Measurements from ENCODE around the gene LILRB5. TPM values are rescaled to one million over a fixed set of nuclear protein-coding genes. Genes with fewer than 3 reads are reported as not detected.
"Not testable (repeated sequence)": the region's sequence is repeated elsewhere in the genome, so short reads cannot be mapped to it uniquely, and the experiment has no call there.

The LILRB5 gene
- total and polyA plus RNA-seq, 2 of the 8 experiments (the other 6 are each of a cell fraction or from before 2014, with no cell fraction given) = 0.05 TPM; not detected in 1

DNA sequence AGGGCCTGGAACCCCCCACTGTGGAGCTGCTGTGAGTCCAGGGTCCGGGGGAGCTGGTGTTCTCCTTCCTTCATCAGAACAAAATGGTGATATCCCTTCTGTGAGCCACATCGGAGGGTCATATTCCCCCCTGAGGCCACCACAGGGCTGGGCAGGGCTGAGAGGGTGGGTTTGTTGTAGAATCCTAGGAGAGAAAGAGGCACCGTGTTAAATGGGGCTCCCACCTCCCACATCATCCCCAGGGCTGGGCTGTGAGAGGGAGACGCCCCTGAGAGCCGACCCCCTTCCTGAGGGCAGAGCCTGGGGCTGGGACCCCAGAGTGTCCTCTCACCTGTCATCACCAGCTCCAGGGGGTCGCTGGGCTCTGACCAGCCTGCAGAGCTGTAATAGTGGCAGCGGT, 35.1 kb downstream of the LILRB5 start:
- FAIRE-seq; H3K14ac ChIP-seq (ENCODE audit: insufficient read length); H3K36me3 ChIP-seq (ENCODE audit: control insufficient read depth in 2 of 4, insufficient read depth in 4 of 4, low read length in 3 of 4); H2AK5ac ChIP-seq (ENCODE audit: low read depth, low read length); H3K79me2 ChIP-seq (ENCODE audit: control insufficient read depth in 1 of 2, insufficient read depth in 2 of 2, low read length in 2 of 2); H3K56ac ChIP-seq (replicated peaks; ENCODE audit: insufficient read length, low read depth, low read length); H2BK5ac ChIP-seq (ENCODE audit: low read depth, low read length); H3K9ac ChIP-seq (replicated peaks in 1 of 4; ENCODE audit: extremely low read depth in 1 of 4, low read depth in 3 of 4, low read length in 3 of 4); DNase-seq (ENCODE audit: low read depth in 1 of 2, low spot score in 2 of 2); H3K9me3 ChIP-seq (ENCODE audit: insufficient read depth in 2 of 2, low read depth in 1 of 2, low read length in 1 of 2); H2BK12ac ChIP-seq (ENCODE audit: low read depth, low read length); H3K4me2 ChIP-seq (ENCODE audit: insufficient read depth in 1 of 2, low read depth in 2 of 2, low read length in 2 of 2); H3K79me1 ChIP-seq (ENCODE audit: low read depth, low read length); H2AFZ ChIP-seq (ENCODE audit: low read length); H3K23ac ChIP-seq (ENCODE audit: insufficient read length); H3K27me3 ChIP-seq (replicated peaks in 1 of 4; ENCODE audit: control insufficient read depth in 3 of 4, extremely low read depth in 1 of 4, insufficient read depth in 3 of 4, low read length in 3 of 4); H2BK20ac ChIP-seq (ENCODE audit: low read length); H3K4me1 ChIP-seq (replicated peaks in 1 of 4; ENCODE audit: control insufficient read depth in 3 of 4, insufficient read depth in 4 of 4, low read length in 3 of 4); H3K4me3 ChIP-seq (ENCODE audit: extremely low read depth in 1 of 4, insufficient read depth in 2 of 4, low read depth in 3 of 4, low read length in 4 of 4); H2BK120ac ChIP-seq (replicated peaks; ENCODE audit: low read depth, low read length); H3K27ac ChIP-seq (ENCODE audit: low read depth, low read length); H3K23me2 ChIP-seq (ENCODE audit: low read depth, low read length); H4K8ac ChIP-seq (ENCODE audit: extremely low read depth, insufficient read depth, low read length); H4K20me1 ChIP-seq (replicated peaks in 1 of 2; ENCODE audit: control insufficient read depth in 1 of 2, insufficient read depth in 2 of 2, low read length in 2 of 2); H3K4ac ChIP-seq (replicated peaks; ENCODE audit: insufficient read length, low read depth, low read length); H4K91ac ChIP-seq (replicated peaks; ENCODE audit: insufficient read length, low read length); H3K18ac ChIP-seq (ENCODE audit: extremely low read depth, low read length); H2BK15ac ChIP-seq (ENCODE audit: low read length); H4K5ac ChIP-seq (ENCODE audit: insufficient read length, low read depth, low read length): not testable (repeated sequence)
- ChIA-PET POLR2A (ENCODE audit: partially characterized antibody) (interaction anchor here (0.8 to 5.4 kb wide), 5 partner anchors 11 to 22 kb away, joined by 3 to 33 read pairs (median 11); partner anchors contain the start of gene RPS9), CTCF (ENCODE audit: partially characterized antibody) (interaction anchor here (1.2 to 1.9 kb wide), 2 partner anchors 10 to 18 kb away, joined by 3 to 6 read pairs; no protein-coding TSS in a partner anchor)
- WGBS, 2 experiments (ENCODE audit: extremely low coverage in 1 of 2, insufficient coverage in 1 of 2, insufficient read length in 1 of 2, insufficient replicate concordance in 2 of 2, low coverage in 1 of 2, low lambda C conversion rate in 2 of 2, missing lambda C conversion rate in 1 of 2) = 88% methylated on average over 7 of the region's 7 CpGs; no CpG with 5 or more reads in 1 of the 2 experiments

DNA sequence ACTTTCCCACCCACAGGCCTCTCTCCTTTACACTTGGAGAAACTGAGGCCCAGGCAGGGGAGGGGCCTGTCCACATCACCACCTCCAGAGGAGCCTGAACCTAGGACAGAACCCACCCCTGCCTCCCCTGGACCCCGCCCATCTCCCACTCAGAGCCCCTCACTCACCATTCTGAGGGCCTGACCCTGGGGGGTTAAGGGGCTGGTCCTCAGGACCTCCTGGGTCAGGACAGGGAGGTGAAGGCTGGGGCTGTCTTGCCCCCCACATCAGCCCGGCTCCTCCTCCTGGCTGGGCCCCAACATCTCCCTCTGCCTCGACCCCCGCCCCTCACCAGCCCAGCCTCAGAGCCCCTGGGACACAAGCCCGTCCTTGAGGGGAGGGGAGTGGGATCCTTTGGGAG, 37.4 kb downstream of the LILRB5 start:
- H3K14ac ChIP-seq (ENCODE audit: insufficient read length); H3K4me2 ChIP-seq (ENCODE audit: insufficient read depth in 1 of 2, low read depth in 2 of 2, low read length in 2 of 2); H2BK20ac ChIP-seq (ENCODE audit: low read length); H2BK12ac ChIP-seq (ENCODE audit: low read depth, low read length); H2AFZ ChIP-seq (ENCODE audit: low read length); DNase-seq (ENCODE audit: low read depth in 1 of 2, low spot score in 2 of 2); H2AK5ac ChIP-seq (ENCODE audit: low read depth, low read length); H4K91ac ChIP-seq (replicated peaks; ENCODE audit: insufficient read length, low read length); H4K5ac ChIP-seq (ENCODE audit: insufficient read length, low read depth, low read length); H3K18ac ChIP-seq (ENCODE audit: extremely low read depth, low read length); H3K9ac ChIP-seq (replicated peaks in 1 of 4; ENCODE audit: extremely low read depth in 1 of 4, low read depth in 3 of 4, low read length in 3 of 4); H3K4me1 ChIP-seq (replicated peaks in 1 of 4; ENCODE audit: control insufficient read depth in 3 of 4, insufficient read depth in 4 of 4, low read length in 3 of 4); H4K20me1 ChIP-seq (replicated peaks in 1 of 2; ENCODE audit: control insufficient read depth in 1 of 2, insufficient read depth in 2 of 2, low read length in 2 of 2); H2BK120ac ChIP-seq (replicated peaks; ENCODE audit: low read depth, low read length); H3K79me2 ChIP-seq (ENCODE audit: control insufficient read depth in 1 of 2, insufficient read depth in 2 of 2, low read length in 2 of 2); H3K56ac ChIP-seq (replicated peaks; ENCODE audit: insufficient read length, low read depth, low read length); H3K23me2 ChIP-seq (ENCODE audit: low read depth, low read length); H2BK5ac ChIP-seq (ENCODE audit: low read depth, low read length); H3K9me3 ChIP-seq (ENCODE audit: insufficient read depth in 2 of 2, low read depth in 1 of 2, low read length in 1 of 2); H3K4ac ChIP-seq (replicated peaks; ENCODE audit: insufficient read length, low read depth, low read length); H3K27ac ChIP-seq (ENCODE audit: low read depth, low read length); FAIRE-seq; H3K36me3 ChIP-seq (ENCODE audit: control insufficient read depth in 2 of 4, insufficient read depth in 4 of 4, low read length in 3 of 4); H3K79me1 ChIP-seq (ENCODE audit: low read depth, low read length); CTCF ChIA-PET (ENCODE audit: partially characterized antibody); H2BK15ac ChIP-seq (ENCODE audit: low read length); H3K23ac ChIP-seq (ENCODE audit: insufficient read length); H3K4me3 ChIP-seq (ENCODE audit: extremely low read depth in 1 of 4, insufficient read depth in 2 of 4, low read depth in 3 of 4, low read length in 4 of 4); H4K8ac ChIP-seq (ENCODE audit: extremely low read depth, insufficient read depth, low read length); H3K27me3 ChIP-seq (replicated peaks in 1 of 4; ENCODE audit: control insufficient read depth in 3 of 4, extremely low read depth in 1 of 4, insufficient read depth in 3 of 4, low read length in 3 of 4): not testable (repeated sequence)
- whole genome bisulfite sequencing, 2 experiments (ENCODE audit: extremely low coverage in 1 of 2, insufficient coverage in 1 of 2, insufficient read length in 1 of 2, insufficient replicate concordance in 2 of 2, low coverage in 1 of 2, low lambda C conversion rate in 2 of 2, missing lambda C conversion rate in 1 of 2) = no CpG with 5 or more reads among the region's 5 CpGs
- POLR2A ChIA-PET (ENCODE audit: partially characterized antibody) = interaction anchor here (5.4 kb wide), 1 partner anchor 13 kb away, joined by 33 read pairs; no protein-coding TSS in a partner anchor

Data from H1 (cell line).